ENCODE results near the gene TMEM120B.

The TMEM120B gene

DNA sequence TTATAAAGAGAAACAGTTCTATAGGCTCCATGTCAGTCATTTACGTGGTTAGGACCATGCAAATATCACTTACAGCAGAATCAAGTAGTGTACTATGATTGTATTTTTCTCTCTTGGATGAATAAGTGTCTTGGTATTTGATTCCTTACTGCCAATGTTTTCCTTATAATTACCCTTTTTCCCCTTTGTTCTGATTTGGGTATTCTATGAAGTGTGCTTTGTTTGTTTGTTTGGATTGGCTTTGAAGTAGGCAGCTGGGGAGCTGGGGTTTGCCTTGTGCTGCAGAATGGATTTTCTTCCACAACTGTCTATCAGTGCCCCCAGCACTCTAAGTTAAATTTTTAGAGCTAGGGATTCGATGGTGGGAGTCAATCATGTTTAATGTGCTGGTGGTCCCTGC, 12.4 kb downstream of the TMEM120B start:
- no peak overlapping the region for H3K4me3 ChIP-seq (replicated peaks; ENCODE audit: low read depth, low read length)
- no peak for DNase-seq (ENCODE audit: extremely low read depth, low read depth)
- TF ChIP-seq, protein P1, sequence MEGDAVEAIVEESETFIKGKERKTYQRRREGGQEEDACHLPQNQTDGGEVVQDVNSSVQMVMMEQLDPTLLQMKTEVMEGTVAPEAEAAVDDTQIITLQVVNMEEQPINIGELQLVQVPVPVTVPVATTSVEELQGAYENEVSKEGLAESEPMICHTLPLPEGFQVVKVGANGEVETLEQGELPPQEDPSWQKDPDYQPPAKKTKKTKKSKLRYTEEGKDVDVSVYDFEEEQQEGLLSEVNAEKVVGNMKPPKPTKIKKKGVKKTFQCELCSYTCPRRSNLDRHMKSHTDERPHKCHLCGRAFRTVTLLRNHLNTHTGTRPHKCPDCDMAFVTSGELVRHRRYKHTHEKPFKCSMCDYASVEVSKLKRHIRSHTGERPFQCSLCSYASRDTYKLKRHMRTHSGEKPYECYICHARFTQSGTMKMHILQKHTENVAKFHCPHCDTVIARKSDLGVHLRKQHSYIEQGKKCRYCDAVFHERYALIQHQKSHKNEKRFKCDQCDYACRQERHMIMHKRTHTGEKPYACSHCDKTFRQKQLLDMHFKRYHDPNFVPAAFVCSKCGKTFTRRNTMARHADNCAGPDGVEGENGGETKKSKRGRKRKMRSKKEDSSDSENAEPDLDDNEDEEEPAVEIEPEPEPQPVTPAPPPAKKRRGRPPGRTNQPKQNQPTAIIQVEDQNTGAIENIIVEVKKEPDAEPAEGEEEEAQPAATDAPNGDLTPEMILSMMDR (IDR thresholded peaks at IDR 0.05; ENCODE audit: low read depth, low read length, missing control alignments), result no peak

DNA sequence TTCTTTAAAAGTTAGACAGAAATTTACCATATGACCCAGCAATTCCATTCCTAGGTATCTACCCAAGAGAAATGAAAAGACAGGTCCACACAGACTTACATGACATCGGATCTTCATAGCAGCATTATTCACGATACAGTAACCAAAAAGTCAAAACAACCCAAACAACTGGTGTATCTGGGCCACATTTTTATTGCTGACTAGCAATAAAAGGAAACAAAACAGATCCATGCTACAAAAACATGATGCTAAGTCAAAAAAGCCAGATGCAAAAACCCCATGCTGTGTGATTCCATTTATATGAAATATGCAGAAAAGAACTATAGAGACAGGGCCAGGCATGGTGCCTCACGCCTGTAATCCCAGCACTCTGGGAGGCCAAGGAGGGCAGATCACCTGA, 12.9 kb downstream of the TMEM120B start:
- TF ChIP-seq, protein P1 (IDR thresholded peaks at IDR 0.05; ENCODE audit: low read depth, low read length, missing control alignments), result no peak
- DNase-seq (ENCODE audit: extremely low read depth, low read depth), result no peak
- H3K4me3 ChIP-seq (replicated peaks; ENCODE audit: low read depth, low read length), result no peak overlapping the region

DNA sequence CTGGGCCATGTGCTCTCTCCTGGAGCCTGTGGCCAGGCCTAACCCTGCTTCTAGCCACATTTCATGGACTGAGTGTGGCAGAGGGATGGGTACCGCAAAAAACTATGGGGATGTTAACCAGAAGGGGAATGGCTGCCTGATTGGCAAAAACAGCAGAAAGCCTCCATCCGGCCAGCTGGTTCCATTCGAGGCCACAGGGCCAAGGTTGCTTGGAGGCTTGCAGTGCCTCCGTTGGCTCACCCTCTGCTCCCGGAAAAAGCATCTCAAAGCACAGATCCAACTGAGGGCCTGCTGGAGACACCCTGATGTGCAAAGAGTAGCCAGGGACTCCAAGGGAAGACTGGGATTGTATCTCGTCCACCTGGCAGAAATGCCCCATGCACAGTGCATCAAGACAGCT, 16.5 kb downstream of the TMEM120B start:
- no peak for DNase-seq (ENCODE audit: extremely low read depth, low read depth)
- no peak overlapping the region for H3K4me3 ChIP-seq (replicated peaks; ENCODE audit: low read depth, low read length)
- TF ChIP-seq, protein P1 (IDR thresholded peaks at IDR 0.05; ENCODE audit: low read depth, low read length, missing control alignments), result no peak

DNA sequence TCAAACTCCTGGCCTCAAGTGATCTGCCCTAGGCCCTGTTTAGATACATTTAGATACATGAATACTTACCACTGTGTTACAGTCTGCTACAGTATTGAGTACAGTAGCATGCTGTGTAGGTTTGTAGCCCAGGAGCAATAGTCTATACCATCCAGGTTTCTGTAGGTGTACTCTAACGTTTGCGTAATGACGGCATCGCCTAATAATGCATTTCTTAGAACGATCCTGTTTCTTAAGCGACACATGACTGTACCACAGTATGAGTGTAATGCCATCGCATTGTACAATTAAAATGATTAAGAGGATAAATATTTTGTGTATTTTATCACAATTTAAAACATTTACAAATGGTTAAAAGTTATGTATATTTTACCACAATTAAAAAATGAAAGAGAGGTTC, 18.9 kb downstream of the TMEM120B start:
- TF ChIP-seq, protein P1 (IDR thresholded peaks at IDR 0.05; ENCODE audit: low read depth, low read length, missing control alignments), result no peak
- DNase-seq (ENCODE audit: extremely low read depth, low read depth), result no peak
- H3K4me3 ChIP-seq (replicated peaks; ENCODE audit: low read depth, low read length), result no peak overlapping the region

DNA sequence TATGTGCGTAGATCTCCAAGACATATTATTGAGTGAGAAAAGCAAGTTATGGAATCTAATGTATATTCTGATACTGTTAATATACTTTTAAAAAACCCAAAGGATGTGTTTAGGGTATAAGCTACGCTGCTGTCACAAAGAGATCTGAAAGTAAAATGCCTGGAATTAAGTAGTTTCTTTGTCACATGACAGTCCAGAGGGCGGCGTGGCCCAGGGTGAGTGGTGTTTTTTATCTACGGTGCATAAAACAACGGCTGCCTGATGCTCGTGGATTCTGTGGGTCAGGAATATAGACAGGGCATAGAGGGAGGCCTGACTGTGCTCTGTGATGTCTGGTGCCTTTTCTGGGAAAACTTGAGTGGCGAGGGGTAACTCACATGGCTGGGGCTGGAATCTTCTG, 21.3 kb downstream of the TMEM120B start:
- TF ChIP-seq, protein P1 (IDR thresholded peaks at IDR 0.05; ENCODE audit: low read depth, low read length, missing control alignments), result no peak
- no peak overlapping the region for H3K4me3 ChIP-seq (replicated peaks; ENCODE audit: low read depth, low read length)
- no peak for DNase-seq (ENCODE audit: extremely low read depth, low read depth)

DNA sequence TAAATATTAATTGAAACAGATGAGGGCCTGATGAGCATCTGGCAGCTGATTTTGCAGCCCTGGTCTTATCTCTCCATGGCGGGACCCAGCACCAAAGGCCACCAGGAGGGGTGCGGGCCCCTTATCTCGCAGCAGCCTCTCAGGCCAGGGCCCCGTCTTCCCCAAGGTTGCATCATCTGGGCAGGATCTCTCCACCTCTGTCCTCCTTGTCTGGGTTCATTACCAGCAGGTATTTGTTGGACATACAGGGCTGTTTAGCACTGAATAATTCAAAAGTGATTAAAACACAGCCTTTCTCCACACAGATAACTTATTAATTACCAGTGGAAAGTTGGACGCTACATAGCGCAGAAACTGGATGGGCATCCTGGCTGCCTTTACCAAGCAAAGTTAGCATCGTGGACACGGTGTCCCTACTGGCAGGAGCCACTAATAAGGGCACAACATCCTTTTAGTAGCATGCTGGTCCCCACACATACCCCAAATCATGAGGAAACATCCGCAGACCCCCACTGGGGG, 25.8 kb downstream of the TMEM120B start:
- TF ChIP-seq, protein P1 (IDR thresholded peaks at IDR 0.05; ENCODE audit: low read depth, low read length, missing control alignments), result no peak
- DNase-seq (ENCODE audit: extremely low read depth, low read depth), result no peak
- H3K4me3 ChIP-seq (replicated peaks; ENCODE audit: low read depth, low read length), result no peak overlapping the region

DNA sequence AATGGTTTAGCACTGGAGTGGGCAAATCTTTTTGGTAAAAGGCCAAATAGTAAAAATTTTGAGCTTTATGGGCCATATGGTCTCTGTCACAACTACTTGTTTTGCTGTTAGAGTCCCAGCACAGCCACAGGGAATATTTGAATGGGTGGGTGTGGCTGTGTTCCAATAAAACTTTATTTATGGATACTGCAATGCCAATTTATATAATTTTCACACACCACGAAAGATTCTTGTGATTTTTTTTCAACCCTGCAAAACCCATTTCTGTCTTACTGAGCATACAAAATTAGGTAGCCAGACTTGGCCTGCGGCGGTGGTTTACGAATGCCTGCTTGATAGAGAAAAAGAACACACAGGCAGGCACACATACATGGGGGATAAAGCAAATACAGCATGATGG, 28.3 kb downstream of the TMEM120B start:
- DNase-seq (ENCODE audit: extremely low read depth, low read depth), result no peak
- no peak overlapping the region for H3K4me3 ChIP-seq (replicated peaks; ENCODE audit: low read depth, low read length)
- TF ChIP-seq, protein P1 (IDR thresholded peaks at IDR 0.05; ENCODE audit: low read depth, low read length, missing control alignments), result no peak

Data from HFF-Myc (cell line).